ENCODE measurements around the gene SP6. TPM values are rescaled to one million over a fixed set of nuclear protein-coding genes. Genes with fewer than 3 reads are reported as not detected.

Gene SP6
- total and polyA plus RNA-seq, 2 of the 4 experiments (the other 2 are of a cell fraction), result under 0.01 to 0.31 TPM

DNA sequence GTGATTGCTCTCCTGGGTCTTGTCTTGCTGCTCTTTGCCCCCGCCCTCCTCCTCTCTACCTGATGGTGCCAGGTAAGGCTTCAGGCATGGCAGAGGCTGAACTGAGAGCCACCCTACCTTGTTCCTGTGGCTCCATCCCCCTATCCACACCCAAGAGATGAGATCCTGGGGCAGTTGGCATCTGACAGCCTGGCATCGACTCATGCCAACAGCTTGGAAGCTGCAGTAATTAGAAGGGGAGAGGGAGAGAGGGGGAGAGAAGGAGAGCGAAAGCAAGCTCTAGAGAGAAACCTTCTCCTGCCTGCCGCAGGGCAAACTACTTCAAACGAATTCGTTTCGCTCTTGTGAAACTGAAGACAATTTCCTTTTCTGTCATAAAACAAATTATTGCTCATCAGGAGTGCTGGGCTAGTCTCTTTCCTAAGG is 13.8 kb upstream of the SP6 start:
- no peaks in the 10 kb centered on the region for H3K36me3 ChIP-seq (ENCODE audit: control insufficient read depth, insufficient read depth, low read length)
- peak overlapping the region; percentile 4 for H2BK20ac ChIP-seq (ENCODE audit: low read depth, low read length)
- CTCF ChIA-PET, result no interaction called here
- no peak overlapping the region for H2BK5ac ChIP-seq (ENCODE audit: low read depth, low read length, poor library complexity, severe bottlenecking)
- peak overlapping the region; percentile 22; the same call in 1 of the 2 replicates for H3K4ac ChIP-seq (ENCODE audit: low read depth, low read length)
- no peak overlapping the region; the same call in 1 of the 2 replicates for H3K27ac ChIP-seq (ENCODE audit: insufficient read depth, low read length)
- no peak overlapping the region for H2AK9ac ChIP-seq (replicated peaks; ENCODE audit: low read depth, low read length, poor library complexity)
- no peak for ATAC-seq (ENCODE audit: low read depth)
- no peak overlapping the region for H3K18ac ChIP-seq (ENCODE audit: low read depth, low read length)
- H2AK5ac ChIP-seq (ENCODE audit: low read depth, low read length), result peak overlapping the region; percentile 20
- TF ChIP-seq, protein P1, sequence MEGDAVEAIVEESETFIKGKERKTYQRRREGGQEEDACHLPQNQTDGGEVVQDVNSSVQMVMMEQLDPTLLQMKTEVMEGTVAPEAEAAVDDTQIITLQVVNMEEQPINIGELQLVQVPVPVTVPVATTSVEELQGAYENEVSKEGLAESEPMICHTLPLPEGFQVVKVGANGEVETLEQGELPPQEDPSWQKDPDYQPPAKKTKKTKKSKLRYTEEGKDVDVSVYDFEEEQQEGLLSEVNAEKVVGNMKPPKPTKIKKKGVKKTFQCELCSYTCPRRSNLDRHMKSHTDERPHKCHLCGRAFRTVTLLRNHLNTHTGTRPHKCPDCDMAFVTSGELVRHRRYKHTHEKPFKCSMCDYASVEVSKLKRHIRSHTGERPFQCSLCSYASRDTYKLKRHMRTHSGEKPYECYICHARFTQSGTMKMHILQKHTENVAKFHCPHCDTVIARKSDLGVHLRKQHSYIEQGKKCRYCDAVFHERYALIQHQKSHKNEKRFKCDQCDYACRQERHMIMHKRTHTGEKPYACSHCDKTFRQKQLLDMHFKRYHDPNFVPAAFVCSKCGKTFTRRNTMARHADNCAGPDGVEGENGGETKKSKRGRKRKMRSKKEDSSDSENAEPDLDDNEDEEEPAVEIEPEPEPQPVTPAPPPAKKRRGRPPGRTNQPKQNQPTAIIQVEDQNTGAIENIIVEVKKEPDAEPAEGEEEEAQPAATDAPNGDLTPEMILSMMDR (conservative IDR thresholded peaks at IDR 0.05; ENCODE audit: low read depth, low read length), result no peak
- TF ChIP-seq SMC3 (IDR thresholded peaks at IDR 0.05; ENCODE audit: low read depth, low read length) (no peak), RAD21 (IDR thresholded peaks at IDR 0.05; ENCODE audit: low read length) (no peak), POLR2A (IDR thresholded peaks at IDR 0.05; ENCODE audit: low read depth, low read length) (no peak)
- H3K9me3 ChIP-seq (ENCODE audit: control insufficient read depth, insufficient read depth, low read length), result peaks cover 3% of the 10 kb centered on the region; the same call in 1 of the 2 replicates
- in situ Hi-C loops (cut with MboI; ENCODE audit: low sequenced_read_pairs), result no loop called here
- no peak overlapping the region for H3K56ac ChIP-seq (ENCODE audit: extremely low read depth, insufficient read depth, low read length)
- H2BK120ac ChIP-seq (ENCODE audit: low read depth, low read length), result peak overlapping the region; percentile 61
- 0 out of 3 replicates have a peak overlapping the region, but pooled peaks have one; percentile 41 for H2BK15ac ChIP-seq (ENCODE audit: low read depth, low read length)
- 0 out of 2 replicates have a peak overlapping the region, but pooled peaks have one; percentile 8 for H3K14ac ChIP-seq (replicated peaks; ENCODE audit: low read depth, low read length)
- H3K79me1 ChIP-seq (ENCODE audit: low read depth in 1 of 2, low read length in 2 of 2), result no peaks in the 10 kb centered on the region
- peaks cover 5% of the 10 kb centered on the region for H3K9me1 ChIP-seq (ENCODE audit: insufficient read depth, low read length)
- H3K4me3 ChIP-seq (ENCODE audit: insufficient read depth, low read depth, low read length), result no peak overlapping the region
- H3K23ac ChIP-seq (ENCODE audit: low read depth, low read length), result no peak overlapping the region
- no peak overlapping the region for H4K5ac ChIP-seq (ENCODE audit: low read depth, low read length)
- WGBS, 2 experiments (ENCODE audit: extremely low coverage in 2 of 2, insufficient read length in 1 of 2), result 100% methylated on average over 1 of the region's 7 CpGs; no CpG with 5 or more reads in 1 of the 2 experiments
- POLR2A ChIA-PET (ENCODE audit: unreplicated experiment), result no interaction called here
- dilution Hi-C loops (cut with HindIII; ENCODE audit: low sequenced_read_pairs, unreplicated experiment), result no loop called here
- H3K27me3 ChIP-seq (ENCODE audit: control insufficient read depth, insufficient read depth, low read length), result peaks cover 15% of the 10 kb centered on the region
- no TSS peak for BruUV-seq (replicated peaks)
- no peaks in the 10 kb centered on the region for H4K20me1 ChIP-seq (ENCODE audit: insufficient read depth, low read length)
- DNase-seq, result no peak
- peaks cover 8% of the 10 kb centered on the region for H3K4me1 ChIP-seq (ENCODE audit: control insufficient read depth, insufficient read depth, low read length)
- peak overlapping the region; percentile 34; the same call in 1 of the 2 replicates for H4K91ac ChIP-seq (ENCODE audit: insufficient read depth, low read depth, low read length)
- H2AFZ ChIP-seq (replicated peaks; ENCODE audit: low read length, poor library complexity), result no peak overlapping the region
- H3K4me2 ChIP-seq (ENCODE audit: low read depth, low read length), result no peak overlapping the region
- intact Hi-C loops (cut with micrococcal nuclease), result no loop called here
- no peak overlapping the region for H3K9ac ChIP-seq (ENCODE audit: low read depth, low read length)
- H4K8ac ChIP-seq (ENCODE audit: low read depth in 2 of 2, low read length in 2 of 2), result no peak overlapping the region
